Thyroid gland (tissue), 4 donors: ENCODE measurements around the gene EPB41. TPM values are rescaled to one million over a fixed set of nuclear protein-coding genes. Genes with fewer than 3 reads are reported as not detected.
"Not testable (repeated sequence)": the region's sequence is repeated elsewhere in the genome, so short reads cannot be mapped to it uniquely, and the experiment has no call there.

Experiments
- DNase-seq, 2 donors: peaks; one replicate each; pipeline ENCODE4 v3.0.0-alpha.2; 2019
- H3K27ac ChIP-seq, 3 donors: fragments of 200-600 bp; sonication (generic); 1 replicate in 2 of 3; 2 replicates in 1 of 3; pipeline ENCODE4 v1.5.1; 2016 to 2019; ENCODE audit warnings: mild to moderate bottlenecking in 1 of 3, moderate library complexity in 1 of 3
- H3K27me3 ChIP-seq: fragments of 200-600 bp; sonication (generic); one replicate; pipeline ENCODE4 v1.5.1; 2019
- H3K36me3 ChIP-seq, 2 donors: fragments of 200-600 bp; sonication (generic); one replicate each; pipeline ENCODE4 v1.5.1; 2016 to 2019
- H3K4me1 ChIP-seq, 2 donors: fragments of 200-600 bp; sonication (generic); one replicate each; pipeline ENCODE4 v1.5.1; 2017 to 2019
- H3K4me3 ChIP-seq, 3 donors: fragments of 200-600 bp; sonication (generic); replicated peaks in 1 of 3; 1 replicate in 2 of 3; 2 replicates in 1 of 3; pipeline ENCODE4 v1.5.1; 2016; ENCODE audit warnings: mild to moderate bottlenecking in 1 of 3
- H3K9me3 ChIP-seq: fragments of 200-600 bp; sonication (generic); one replicate; pipeline ENCODE4 v1.5.1; 2017
- POLR2A ChIP-seq, 2 donors: fragments of 450-650 bp; IDR thresholded peaks; one replicate each; pipeline ENCODE4 v1.6.1; 2017; ENCODE audit warnings: antibody characterized with exemption in 2 of 2, mild to moderate bottlenecking in 2 of 2, moderate library complexity in 1 of 2
- WGBS, 2 donors: methylation state at CpG; one replicate each; pipeline ENCODE4 v1.1.5; 2017; 5-methylcytosine and 5-hydroxymethylcytosine counted together
- intact Hi-C: fragments of 100-400 bp; cut with DNase I; formaldehyde crosslinking; loops from one replicate; pipeline ENCODE4 v1.15.1; 2023
- total RNA-seq, 4 donors: library from RNA; depleted of rRNA; stranded (reverse); fragments of >200 nt; gene quantifications; one replicate each; pipeline ENCODE4 v1.2.3, GENCODE V29; 2016
- TF ChIP-seq, protein P1 (sequence below), 6 experiments: fragments of 200-600 bp in 3 of 6; fragments of 450-650 bp in 3 of 6; sonication (generic) in 3 of 6; IDR thresholded peaks; one replicate each; pipeline ENCODE4 v1.5.1; 2016 to 2019; ENCODE audit warnings: antibody characterized with exemption in 6 of 6, mild to moderate bottlenecking in 2 of 6, inconsistent platforms in 1 of 6, moderate library complexity in 1 of 6

Gene EPB41
- total RNA-seq, 4 donors from 2014 or later: 59.7 to 102 (median 80.2) TPM

DNA sequence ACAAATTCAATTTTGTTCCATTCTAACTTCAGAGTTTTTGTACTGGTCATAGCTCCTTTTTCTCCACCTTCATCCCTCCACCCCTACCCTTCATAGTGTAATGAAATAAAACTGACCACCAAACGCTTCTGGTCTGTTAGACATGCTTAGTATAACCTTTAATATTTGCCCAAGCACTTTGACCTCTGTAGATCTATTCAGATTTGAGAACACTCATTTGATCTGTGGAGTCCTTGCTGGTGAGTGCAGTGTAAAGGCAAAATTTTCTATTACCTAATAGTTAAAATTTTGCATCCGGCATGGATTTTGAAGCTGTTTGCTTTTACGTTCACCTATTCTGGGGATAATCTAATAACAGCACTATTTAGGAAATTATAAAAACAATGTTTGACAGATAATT lies 168.2 kb downstream of the EPB41 start:
- WGBS, 2 donors: 95 to 97% methylated on average over 3 of the region's 3 CpGs
- intact Hi-C loops: no loop called here
- Histone ChIP-seq H3K27ac (no peak overlapping the region), H3K27me3 (no peaks in the 10 kb centered on the region), H3K4me1 (no peaks in the 10 kb centered on the region), H3K36me3 (no peaks in the 10 kb centered on the region), H3K4me3 (no peak overlapping the region), H3K9me3 (no peaks in the 10 kb centered on the region)
- TF ChIP-seq, protein P1, sequence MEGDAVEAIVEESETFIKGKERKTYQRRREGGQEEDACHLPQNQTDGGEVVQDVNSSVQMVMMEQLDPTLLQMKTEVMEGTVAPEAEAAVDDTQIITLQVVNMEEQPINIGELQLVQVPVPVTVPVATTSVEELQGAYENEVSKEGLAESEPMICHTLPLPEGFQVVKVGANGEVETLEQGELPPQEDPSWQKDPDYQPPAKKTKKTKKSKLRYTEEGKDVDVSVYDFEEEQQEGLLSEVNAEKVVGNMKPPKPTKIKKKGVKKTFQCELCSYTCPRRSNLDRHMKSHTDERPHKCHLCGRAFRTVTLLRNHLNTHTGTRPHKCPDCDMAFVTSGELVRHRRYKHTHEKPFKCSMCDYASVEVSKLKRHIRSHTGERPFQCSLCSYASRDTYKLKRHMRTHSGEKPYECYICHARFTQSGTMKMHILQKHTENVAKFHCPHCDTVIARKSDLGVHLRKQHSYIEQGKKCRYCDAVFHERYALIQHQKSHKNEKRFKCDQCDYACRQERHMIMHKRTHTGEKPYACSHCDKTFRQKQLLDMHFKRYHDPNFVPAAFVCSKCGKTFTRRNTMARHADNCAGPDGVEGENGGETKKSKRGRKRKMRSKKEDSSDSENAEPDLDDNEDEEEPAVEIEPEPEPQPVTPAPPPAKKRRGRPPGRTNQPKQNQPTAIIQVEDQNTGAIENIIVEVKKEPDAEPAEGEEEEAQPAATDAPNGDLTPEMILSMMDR (IDR thresholded peaks at IDR 0.05): no peak
- TF ChIP-seq POLR2A (IDR thresholded peaks at IDR 0.05): no peak
- no peak for DNase-seq

DNA sequence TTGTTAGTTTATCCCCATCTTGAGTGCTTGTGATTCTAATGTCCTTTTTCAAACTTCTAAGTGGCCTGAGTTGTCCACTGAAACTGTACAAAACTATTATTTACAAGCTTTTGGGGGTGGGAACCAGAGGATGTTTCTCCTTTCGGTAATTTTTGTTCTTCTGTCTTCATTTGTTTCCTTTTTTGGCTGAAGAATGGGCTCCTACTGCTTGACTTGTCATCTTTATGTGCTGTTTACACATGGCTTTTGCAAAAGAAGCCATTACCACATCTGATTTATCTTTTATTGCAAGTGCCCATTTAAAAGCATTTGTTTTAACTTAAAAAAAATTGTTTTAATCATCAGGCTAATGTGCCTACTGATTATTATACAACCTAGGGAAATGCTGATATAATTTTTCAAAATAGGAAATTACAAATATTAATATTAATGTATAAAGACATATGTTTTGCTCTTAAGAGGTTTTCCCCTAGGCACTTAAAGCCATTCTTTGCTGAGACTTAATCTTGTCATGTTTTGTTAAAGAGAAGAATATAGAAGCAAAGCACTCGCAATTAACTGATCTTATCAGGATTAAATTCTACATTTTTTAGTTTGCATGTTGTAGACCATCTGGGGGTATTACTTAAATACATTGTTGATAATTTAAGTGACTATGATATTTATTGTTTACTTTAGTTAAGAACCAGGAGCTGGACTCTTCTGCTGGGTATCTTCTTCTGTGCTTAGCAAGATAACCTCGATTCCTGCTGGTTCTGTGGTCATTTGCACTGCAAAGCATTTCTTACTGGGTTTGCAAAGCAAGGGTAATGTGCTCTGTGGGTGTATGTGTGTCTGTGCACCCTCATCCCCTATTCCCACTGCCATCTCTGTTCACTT lies 169.2 kb downstream of the EPB41 start:
- Histone ChIP-seq H3K9me3 (no peaks in the 10 kb centered on the region), H3K4me1 (no peaks in the 10 kb centered on the region), H3K27me3 (no peaks in the 10 kb centered on the region), H3K36me3 (no peaks in the 10 kb centered on the region), H3K4me3 (no peak overlapping the region), H3K27ac (no peak overlapping the region)
- 83 to 89% methylated on average over 3 of the region's 3 CpGs for WGBS, 2 donors
- no peak for DNase-seq
- TF ChIP-seq, protein P1 (IDR thresholded peaks at IDR 0.05): no peak
- no peak for TF ChIP-seq POLR2A (IDR thresholded peaks at IDR 0.05)
- intact Hi-C loops: no loop called here

DNA sequence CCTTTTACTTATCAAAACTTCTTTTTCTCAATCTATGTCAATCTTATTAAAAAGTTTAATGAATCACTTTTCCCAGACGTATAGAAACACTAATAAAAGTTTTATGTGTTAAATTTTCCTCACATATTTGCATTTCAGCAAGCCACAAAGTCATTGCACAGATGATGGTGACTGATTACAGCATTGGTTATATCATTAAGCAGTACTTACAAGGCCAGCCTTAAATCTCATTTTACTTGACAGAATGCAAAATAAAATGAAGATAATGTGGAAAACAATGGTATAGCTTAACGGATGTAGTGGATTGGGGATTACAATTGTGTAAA lies 169.8 kb downstream of the EPB41 start:
- Histone ChIP-seq H3K36me3 (no peaks in the 10 kb centered on the region), H3K4me3 (no peak overlapping the region), H3K9me3 (no peaks in the 10 kb centered on the region), H3K27ac (no peak overlapping the region), H3K27me3 (no peaks in the 10 kb centered on the region), H3K4me1 (no peaks in the 10 kb centered on the region)
- no peak for DNase-seq
- intact Hi-C loops: no loop called here
- no peak for TF ChIP-seq POLR2A (IDR thresholded peaks at IDR 0.05)
- TF ChIP-seq, protein P1 (IDR thresholded peaks at IDR 0.05): no peak
- 88 to 92% methylated on average over 2 of the region's 2 CpGs for WGBS, 2 donors

DNA sequence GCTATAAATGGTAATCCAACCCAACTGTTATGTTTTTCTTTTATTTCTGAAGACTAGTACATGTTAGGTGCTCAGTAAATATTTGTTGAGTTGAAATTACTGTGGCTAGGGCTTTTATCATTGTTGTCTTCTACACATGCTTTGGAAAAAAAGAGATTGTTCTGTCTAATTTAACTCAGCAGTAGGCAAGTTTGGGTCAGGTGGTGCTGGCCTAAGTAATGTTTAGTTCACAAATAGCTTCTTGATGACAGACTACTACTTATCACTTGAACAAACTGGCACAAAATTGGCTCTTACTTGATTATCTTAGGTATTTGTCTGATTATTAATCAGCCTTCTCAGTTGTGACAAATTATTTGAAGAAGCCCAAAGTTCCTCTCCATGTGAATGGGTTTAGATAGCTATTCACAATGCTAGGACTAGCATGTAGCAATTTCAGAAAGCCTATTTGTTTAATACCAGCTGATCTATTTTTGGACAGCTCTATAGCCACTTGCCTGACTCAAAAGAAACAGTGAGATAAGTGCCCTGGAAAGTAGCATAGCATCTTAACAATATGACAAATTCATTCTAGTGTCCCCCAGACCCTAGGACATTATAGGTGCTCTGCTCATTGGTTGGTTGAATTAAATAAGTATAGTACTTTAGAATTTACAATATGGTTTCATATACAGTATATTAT lies 176.7 kb downstream of the EPB41 start:
- Histone ChIP-seq H3K4me3 (no peak overlapping the region), H3K4me1 (no peaks in the 10 kb centered on the region), H3K9me3 (no peaks in the 10 kb centered on the region), H3K27ac (no peak overlapping the region), H3K36me3 (no peaks in the 10 kb centered on the region), H3K27me3 (no peaks in the 10 kb centered on the region)
- intact Hi-C loops: no loop called here
- no peak for TF ChIP-seq POLR2A (IDR thresholded peaks at IDR 0.05)
- TF ChIP-seq, protein P1 (IDR thresholded peaks at IDR 0.05): no peak
- DNase-seq: no peak

DNA sequence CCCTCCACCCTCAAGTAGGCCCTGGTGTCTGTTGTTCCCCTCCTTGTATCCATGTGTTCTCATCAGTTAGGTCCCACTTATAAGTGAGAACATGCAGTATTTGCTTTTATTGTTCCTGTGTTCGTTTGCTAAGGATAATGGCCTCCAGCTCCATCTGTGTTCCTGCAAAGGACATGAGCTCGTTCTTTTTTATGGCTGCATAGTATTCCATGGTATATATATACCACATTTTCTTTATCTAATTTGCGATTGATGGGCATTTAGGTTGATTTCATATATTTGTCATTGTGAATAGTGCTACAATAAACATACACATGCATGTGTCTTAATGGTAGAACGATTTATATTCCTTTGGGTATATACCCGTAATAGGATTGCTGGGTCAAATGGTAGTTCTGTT lies 178.3 kb downstream of the EPB41 start:
- DNase-seq, H3K27me3 ChIP-seq, intact Hi-C loops, H3K4me3 ChIP-seq, H3K4me1 ChIP-seq, H3K9me3 ChIP-seq, H3K36me3 ChIP-seq, H3K27ac ChIP-seq: not testable (repeated sequence)
- WGBS, 2 donors: 95 to 98% methylated on average over 5 of the region's 5 CpGs
